Natural killer cell (primary cell): ENCODE results near the gene PRR19. TPM values are rescaled to one million over a fixed set of nuclear protein-coding genes. Genes with fewer than 3 reads are reported as not detected.

Experiments
- ATAC-seq, 3 donors: fragments of 150-1000 bp in 2 of 3; fragments of 200-7000 bp in 1 of 3; cut with Tn5 transposase; 1 replicate in 1 of 3; 2 replicates in 2 of 3; pipeline ENCODE4 v1.10.0; 2021; ENCODE audit warnings: mild to moderate bottlenecking in 2 of 3, moderate library complexity in 2 of 3
- DNase-seq, 2 donors: peaks; one replicate each; pipeline versions ENCODE4 v3.0.0 to v3.0.0-alpha.2; 2013 to 2021; ENCODE audit warnings: mixed read lengths in 1 of 2
- H3K27ac ChIP-seq: one replicate; pipeline ENCODE4 v1.5.1; 2013; ENCODE audit warnings: mild to moderate bottlenecking, low read length
- H3K27me3 ChIP-seq: one replicate; pipeline ENCODE4 v1.6.1; 2013; ENCODE audit warnings: low read length; ENCODE audit not compliant: control insufficient read depth, insufficient read depth
- H3K36me3 ChIP-seq: one replicate; pipeline ENCODE4 v1.6.1; 2013; ENCODE audit warnings: low read length; ENCODE audit not compliant: control insufficient read depth, insufficient read depth
- H3K4me1 ChIP-seq: one replicate; pipeline ENCODE4 v1.6.1; 2013; ENCODE audit warnings: low read length; ENCODE audit not compliant: control insufficient read depth, insufficient read depth
- H3K4me3 ChIP-seq: one replicate; pipeline ENCODE4 v1.5.1; 2013; ENCODE audit warnings: low read length
- H3K9me3 ChIP-seq: one replicate; pipeline ENCODE4 v1.6.1; 2013; ENCODE audit warnings: low read length; ENCODE audit not compliant: control insufficient read depth, insufficient read depth
- H3K27ac Mint-ChIP-seq, 2 donors: one replicate each; pipeline ENCODE4 v1.8.0; 2022; ENCODE audit warnings: mild to moderate bottlenecking in 2 of 2, mixed read lengths in 2 of 2, moderate library complexity in 1 of 2
- H3K27me3 Mint-ChIP-seq, 2 donors: one replicate each; pipeline ENCODE4 v1.8.0; 2022; ENCODE audit warnings: low read depth in 2 of 2, mixed read lengths in 2 of 2
- H3K36me3 Mint-ChIP-seq: one replicate; pipeline ENCODE4 v1.8.0; 2022; ENCODE audit warnings: mixed read lengths
- H3K4me1 Mint-ChIP-seq, 2 donors: one replicate each; pipeline ENCODE4 v1.8.0; 2022; ENCODE audit warnings: mixed read lengths in 2 of 2
- H3K4me3 Mint-ChIP-seq: one replicate; pipeline ENCODE4 v1.8.0; 2022; ENCODE audit warnings: mild to moderate bottlenecking, moderate library complexity, mixed read lengths
- H3K9me3 Mint-ChIP-seq, 2 donors: one replicate each; pipeline ENCODE4 v1.8.0; 2022; ENCODE audit warnings: mixed read lengths in 2 of 2
- WGBS: methylation state at CpG from one replicate; pipeline ENCODE4 v1.1.7; 2013; ENCODE audit warnings: missing lambda C conversion rate; ENCODE audit not compliant: insufficient coverage; 5-methylcytosine and 5-hydroxymethylcytosine counted together
- intact Hi-C: fragments of 100-400 bp; cut with micrococcal nuclease; formaldehyde crosslinking; loops from one replicate; pipeline ENCODE4 v1.14.2; 2022
- total RNA-seq, 4 donors: library from RNA; stranded (reverse); fragments of 120-200 nt in 1 of 4; gene quantifications; one replicate each; pipeline versions ENCODE4 v1.2.3 to v1.2.4, GENCODE V29; 2013 to 2022
- TF ChIP-seq, protein P1 (sequence below): fragments of 200-600 bp; IDR thresholded peaks from one replicate; pipeline ENCODE4 v1.8.0; 2022; ENCODE audit warnings: antibody characterized with exemption

Gene PRR19
- total RNA-seq, 3 donors from 2014 or later (not counting 1 experiment from before 2014, with no cell fraction given): not detected

DNA sequence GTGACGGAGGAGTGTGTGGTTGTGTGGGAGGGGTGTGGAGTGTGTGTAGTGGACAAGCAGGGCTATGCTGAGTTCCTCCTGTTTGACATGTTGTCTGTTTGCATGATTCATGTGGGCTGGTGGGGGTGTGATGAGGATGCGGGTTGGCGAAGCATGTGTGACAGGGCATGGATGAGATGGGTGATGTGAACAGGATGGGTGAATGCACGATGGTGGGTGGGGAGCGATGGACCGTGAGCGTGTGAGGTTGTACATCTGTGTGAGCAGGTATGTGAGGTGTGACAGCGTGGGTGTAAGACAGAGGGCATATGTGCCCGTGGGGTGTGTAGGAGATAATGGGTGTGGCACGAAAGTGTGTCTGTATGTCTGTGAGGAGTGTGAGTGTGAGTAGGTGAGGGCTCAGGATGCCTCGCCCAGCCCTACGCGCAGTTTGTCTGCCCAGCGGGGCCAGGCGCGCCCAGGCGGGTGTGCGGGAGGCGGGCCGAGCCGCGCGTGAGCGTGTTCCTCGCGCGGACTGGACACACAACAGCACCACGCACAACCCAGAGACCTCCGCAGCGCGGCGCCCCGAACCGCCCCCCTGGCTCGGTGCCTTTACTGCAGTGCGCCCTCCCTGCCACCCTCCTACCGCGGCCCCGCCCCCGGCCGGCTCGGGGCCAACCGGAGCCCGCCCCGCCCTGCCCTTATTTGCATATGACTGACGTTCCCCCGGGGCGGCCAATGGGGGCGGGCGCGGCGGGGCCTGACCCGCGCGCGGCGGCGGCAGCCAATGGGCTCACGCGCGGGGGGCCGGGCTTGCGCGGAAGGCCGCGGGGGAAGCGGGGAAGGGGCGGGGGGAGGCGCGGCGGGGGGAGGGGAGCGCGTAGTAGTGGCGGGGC lies 18.5 kb upstream of the PRR19 start:
- peaks cover 17% of the 10 kb centered on the region for H3K36me3 ChIP-seq
- Mint-ChIP-seq H3K4me3 (no peak overlapping the region), H3K9me3 (no peaks in the 10 kb centered on the region), H3K4me1 (peaks cover 27 to 35% of the 10 kb centered on the region in 2 donors), H3K36me3 (no peaks in the 10 kb centered on the region), H3K27ac (no peak overlapping the region), H3K27me3 (no peaks in the 10 kb centered on the region)
- ATAC-seq (peak; percentile 63 to 86 (median 72)), DNase-seq (peak; percentile 91 to 97)
- TF ChIP-seq, protein P1, sequence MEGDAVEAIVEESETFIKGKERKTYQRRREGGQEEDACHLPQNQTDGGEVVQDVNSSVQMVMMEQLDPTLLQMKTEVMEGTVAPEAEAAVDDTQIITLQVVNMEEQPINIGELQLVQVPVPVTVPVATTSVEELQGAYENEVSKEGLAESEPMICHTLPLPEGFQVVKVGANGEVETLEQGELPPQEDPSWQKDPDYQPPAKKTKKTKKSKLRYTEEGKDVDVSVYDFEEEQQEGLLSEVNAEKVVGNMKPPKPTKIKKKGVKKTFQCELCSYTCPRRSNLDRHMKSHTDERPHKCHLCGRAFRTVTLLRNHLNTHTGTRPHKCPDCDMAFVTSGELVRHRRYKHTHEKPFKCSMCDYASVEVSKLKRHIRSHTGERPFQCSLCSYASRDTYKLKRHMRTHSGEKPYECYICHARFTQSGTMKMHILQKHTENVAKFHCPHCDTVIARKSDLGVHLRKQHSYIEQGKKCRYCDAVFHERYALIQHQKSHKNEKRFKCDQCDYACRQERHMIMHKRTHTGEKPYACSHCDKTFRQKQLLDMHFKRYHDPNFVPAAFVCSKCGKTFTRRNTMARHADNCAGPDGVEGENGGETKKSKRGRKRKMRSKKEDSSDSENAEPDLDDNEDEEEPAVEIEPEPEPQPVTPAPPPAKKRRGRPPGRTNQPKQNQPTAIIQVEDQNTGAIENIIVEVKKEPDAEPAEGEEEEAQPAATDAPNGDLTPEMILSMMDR: no peak
- H3K27me3 ChIP-seq: no peaks in the 10 kb centered on the region
- peak overlapping the region; percentile 52 for H3K4me3 ChIP-seq
- WGBS: under 1% methylated on average over 61 of the region's 74 CpGs
- H3K4me1 ChIP-seq: peaks cover 67% of the 10 kb centered on the region
- intact Hi-C loops: loop anchor here (1.0 to 5.0 kb wide), 5 partner anchors 15 to 151 kb away; partner anchors contain the start of genes GSK3A, MEGF8 and POU2F2
- peak overlapping the region; percentile 99 for H3K27ac ChIP-seq
- no peaks in the 10 kb centered on the region for H3K9me3 ChIP-seq

DNA sequence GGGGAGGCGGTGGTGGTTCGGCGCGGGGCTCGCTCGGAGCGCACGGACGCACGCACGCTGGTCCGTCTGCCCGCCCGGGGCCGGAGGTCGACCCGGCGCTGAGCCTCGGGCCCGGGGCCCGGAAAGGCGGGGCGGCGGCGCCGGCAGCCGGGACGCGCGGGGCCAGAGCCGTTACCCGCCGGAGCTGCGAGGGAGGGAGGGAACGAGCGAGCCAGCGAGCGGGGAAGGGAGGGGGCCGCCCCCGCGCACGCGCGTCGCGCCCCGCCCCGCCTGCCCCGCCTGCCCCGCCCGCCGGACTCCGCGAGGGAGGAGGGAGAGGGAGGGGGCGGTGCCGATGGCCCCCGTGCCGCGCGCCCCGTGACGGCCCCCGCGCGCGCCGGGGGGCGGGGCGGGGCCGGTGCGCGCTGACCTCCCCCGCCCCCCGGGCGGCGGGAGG lies 17.8 kb upstream of the PRR19 start:
- ATAC-seq (peak; percentile 35 to 71 (median 51)), DNase-seq (peak; percentile 78 to 93)
- under 1% methylated on average over 76 of the region's 76 CpGs for WGBS
- Mint-ChIP-seq H3K4me1 (peaks cover 21 to 29% of the 10 kb centered on the region in 2 donors), H3K9me3 (no peaks in the 10 kb centered on the region), H3K4me3 (no peak overlapping the region), H3K27ac (no peak overlapping the region), H3K27me3 (no peaks in the 10 kb centered on the region), H3K36me3 (no peaks in the 10 kb centered on the region)
- intact Hi-C loops: loop anchor here (5.0 kb wide), 1 partner anchor 82 kb away; no protein-coding TSS in a partner anchor
- H3K36me3 ChIP-seq: peaks cover 22% of the 10 kb centered on the region
- TF ChIP-seq, protein P1: no peak
- no peaks in the 10 kb centered on the region for H3K27me3 ChIP-seq
- H3K4me3 ChIP-seq: no peak overlapping the region
- H3K27ac ChIP-seq: no peak overlapping the region
- peaks cover 60% of the 10 kb centered on the region for H3K4me1 ChIP-seq
- H3K9me3 ChIP-seq: no peaks in the 10 kb centered on the region

DNA sequence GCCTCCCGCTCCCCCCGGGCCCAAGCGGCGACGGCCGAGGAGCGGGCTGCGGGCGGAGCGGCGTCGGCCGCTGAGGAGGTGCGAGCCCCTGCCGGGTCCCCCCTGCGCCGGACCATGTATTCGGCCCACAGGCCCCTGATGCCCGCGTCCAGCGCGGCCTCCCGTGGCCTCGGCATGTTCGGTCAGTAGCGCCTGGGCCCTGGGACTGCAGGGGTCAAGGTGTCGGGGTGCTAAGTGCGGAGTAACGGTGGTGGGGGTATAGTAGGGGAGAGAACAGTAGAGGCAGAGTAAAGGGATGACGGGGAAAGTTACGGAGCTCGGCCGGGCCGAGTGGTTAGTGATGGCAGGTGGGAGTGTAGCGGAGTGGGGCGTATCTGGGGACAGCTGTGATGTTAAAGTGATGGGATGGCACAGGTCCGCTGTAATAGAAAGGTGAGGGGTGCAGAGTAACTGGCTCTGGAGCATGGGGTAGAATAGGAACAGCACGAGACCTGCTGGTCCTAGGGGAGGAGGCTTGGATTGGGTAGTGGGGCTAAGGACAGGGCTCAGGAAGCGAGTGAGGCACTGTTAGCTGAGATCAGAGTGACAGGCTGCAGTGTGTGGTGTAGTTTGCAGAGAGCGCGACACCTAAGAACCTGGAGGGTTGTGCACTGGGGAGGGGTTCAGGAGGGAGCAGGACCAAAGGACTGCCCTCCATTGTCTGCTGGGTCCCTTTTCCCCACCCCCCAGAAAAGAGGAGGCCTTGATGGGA lies 17.2 kb upstream of the PRR19 start:
- WGBS: 2% methylated on average over 41 of the region's 41 CpGs
- Histone ChIP-seq H3K9me3 (no peaks in the 10 kb centered on the region), H3K27ac (peak overlapping the region; percentile 59), H3K4me3 (peak overlapping the region; percentile 61), H3K36me3 (peaks cover 28% of the 10 kb centered on the region), H3K4me1 (peaks cover 53% of the 10 kb centered on the region), H3K27me3 (no peaks in the 10 kb centered on the region)
- DNase-seq (peak in 1 of 2 donors; percentile 58), ATAC-seq (no peak)
- Mint-ChIP-seq H3K4me1 (peaks cover 14 to 22% of the 10 kb centered on the region in 2 donors), H3K4me3 (peak overlapping the region; percentile 98), H3K9me3 (no peaks in the 10 kb centered on the region), H3K27me3 (no peaks in the 10 kb centered on the region), H3K27ac (peak overlapping the region; percentile 91 to 93), H3K36me3 (no peaks in the 10 kb centered on the region)
- intact Hi-C loops: loop anchor here (5.0 kb wide), 1 partner anchor 82 kb away; no protein-coding TSS in a partner anchor
- TF ChIP-seq, protein P1: no peak
